Mesothelial cell of epicardium (in vitro differentiated cells): ENCODE results near the gene MXRA8. TPM values are rescaled to one million over a fixed set of nuclear protein-coding genes. Genes with fewer than 3 reads are reported as not detected.

ENCODE experiments used
- DNase-seq, 2 experiments: peaks; one replicate each; pipeline ENCODE4 v3.0.0; 2021; ENCODE audit warnings: low spot score in 2 of 2; ENCODE audit not compliant: unreplicated experiment in 2 of 2
- H3K27ac Mint-ChIP-seq: 2 replicates; pipeline ENCODE4 v1.8.0; 2021; ENCODE audit warnings: mixed read lengths
- H3K27me3 Mint-ChIP-seq: 2 replicates; pipeline ENCODE4 v1.8.0; 2021; ENCODE audit warnings: low read depth, mixed read lengths
- H3K36me3 Mint-ChIP-seq: 2 replicates; pipeline ENCODE4 v1.8.0; 2021; ENCODE audit warnings: mixed read lengths
- H3K4me1 Mint-ChIP-seq: 2 replicates; pipeline ENCODE4 v1.8.0; 2021; ENCODE audit warnings: mixed read lengths
- H3K4me3 Mint-ChIP-seq: 2 replicates; pipeline ENCODE4 v1.8.0; 2021; ENCODE audit warnings: mild to moderate bottlenecking, moderate library complexity, mixed read lengths
- H3K9me3 Mint-ChIP-seq: 2 replicates; pipeline ENCODE4 v1.8.0; 2021; ENCODE audit warnings: mixed read lengths
- CTCF ChIP-seq: fragments of 200-600 bp; sonication (generic); IDR thresholded peaks from one replicate; pipeline ENCODE4 v1.5.0; 2021; ENCODE audit warnings: antibody characterized with exemption; ENCODE audit not compliant: unreplicated experiment
- total RNA-seq: library from RNA; stranded (reverse); gene quantifications from 3 replicates; pipeline ENCODE4 v1.2.1, GENCODE V29; 2021

The MXRA8 gene
- total RNA-seq, 1 donor from 2014 or later, result 157 TPM

GRCh38 chr1:1376551-1377226, 18.3 kb upstream of the MXRA8 start:
- Mint-ChIP-seq H3K4me1 (peaks cover 14% of the 10 kb centered on the region), H3K36me3 (no peaks in the 10 kb centered on the region), H3K4me3 (peak overlapping the region; percentile 83), H3K9me3 (no peaks in the 10 kb centered on the region), H3K27me3 (no peaks in the 10 kb centered on the region), H3K27ac (no peak overlapping the region)
- DNase-seq, result no peak
- TF ChIP-seq CTCF, result no peak

GRCh38 chr1:1374929-1375662, 16.7 kb upstream of the MXRA8 start, which contains the start of gene AURKAIP1:
Gene AURKAIP1, minus strand, starts transcription at chr1:1375207. Its CDS starts 451 bp downstream, at chr1:1374756.
- TF ChIP-seq CTCF, result no peak
- no peaks in the 10 kb centered on the region for H3K9me3 Mint-ChIP-seq
- H3K27me3 Mint-ChIP-seq, result no peaks in the 10 kb centered on the region
- peak within 1 kb of the TSS; percentile 94 for H3K27ac Mint-ChIP-seq
- peak within 1 kb of the TSS; percentile 83 for H3K4me3 Mint-ChIP-seq
- peak; percentile 95 to 98 for DNase-seq
- peaks cover 14% of the 10 kb centered on the region for H3K4me1 Mint-ChIP-seq
- no peaks in the 10 kb centered on the region for H3K36me3 Mint-ChIP-seq

- Mint-ChIP-seq H3K4me1 (peaks cover 14% of the 10 kb centered on the region), H3K4me3 (peak overlapping the region; percentile 83), H3K36me3 (no peaks in the 10 kb centered on the region), H3K27ac (peak overlapping the region; percentile 66), H3K27me3 (no peaks in the 10 kb centered on the region), H3K9me3 (no peaks in the 10 kb centered on the region)
- TF ChIP-seq CTCF, result no peak
- DNase-seq, result no peak
Measured at GRCh38 chr1:1374589-1374928, 16.2 kb upstream of the MXRA8 start.

- Mint-ChIP-seq H3K9me3 (no peaks in the 10 kb centered on the region), H3K4me1 (peaks cover 14% of the 10 kb centered on the region), H3K27ac (peak overlapping the region; percentile 66), H3K27me3 (no peaks in the 10 kb centered on the region), H3K4me3 (peak overlapping the region; percentile 83), H3K36me3 (no peaks in the 10 kb centered on the region)
- DNase-seq, result no peak
- TF ChIP-seq CTCF, result no peak
Measured at GRCh38 chr1:1373815-1374588, 15.6 kb upstream of the MXRA8 start.

DNA sequence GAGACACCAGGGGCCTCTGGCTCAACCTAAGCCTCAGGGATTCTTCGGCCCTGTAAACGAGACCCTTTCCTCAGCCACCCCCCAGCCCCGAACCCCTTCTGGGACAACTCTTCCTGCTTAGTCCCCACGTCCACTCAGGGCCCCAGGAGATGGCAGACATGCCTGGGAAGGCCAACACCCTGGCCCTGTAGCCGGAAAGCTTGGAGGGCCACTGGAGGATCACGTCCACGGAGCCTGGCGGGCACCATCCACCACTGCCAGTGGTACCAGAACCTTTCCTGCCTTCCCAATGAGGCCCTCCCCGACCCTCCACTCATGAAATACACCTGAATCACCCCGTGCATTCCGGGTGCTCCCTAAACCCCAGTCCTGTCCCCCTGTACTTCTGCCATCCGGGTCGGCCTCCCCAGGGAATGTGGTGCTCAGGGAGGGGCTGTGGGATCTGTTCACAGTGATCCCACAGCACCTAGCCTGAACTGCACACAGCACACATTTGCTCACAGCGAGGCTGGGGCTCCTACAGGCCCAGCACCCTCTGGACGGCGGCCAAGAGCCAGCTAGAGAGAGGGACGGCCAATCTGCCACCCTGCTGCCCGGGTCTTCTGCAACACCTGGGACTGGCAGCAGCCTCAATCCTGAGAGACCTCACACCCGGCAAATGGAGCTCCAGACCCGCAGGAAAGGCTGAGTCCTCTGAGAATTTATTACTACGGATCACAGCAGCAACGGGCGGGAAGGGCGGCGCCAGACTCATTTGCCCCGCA, 14.9 kb upstream of the MXRA8 start:
- Mint-ChIP-seq H3K27ac (no peak overlapping the region), H3K36me3 (no peaks in the 10 kb centered on the region), H3K27me3 (no peaks in the 10 kb centered on the region), H3K9me3 (no peaks in the 10 kb centered on the region), H3K4me1 (peaks cover 14% of the 10 kb centered on the region), H3K4me3 (peak overlapping the region; percentile 83)
- TF ChIP-seq CTCF, result no peak
- no peak for DNase-seq
